HG02943 (cell line): ENCODE results near the gene FAM83B.
"Not testable (repeated sequence)": the region's sequence is repeated elsewhere in the genome, so short reads cannot be mapped to it uniquely, and the experiment has no call there.

Experiments
- ATAC-seq: cut with Tn5 transposase; IDR thresholded peaks from one replicate; pipeline ENCODE4 v1.9.1; 2021; ENCODE audit warnings: mild to moderate bottlenecking, low read depth, moderate library complexity; ENCODE audit not compliant: unreplicated experiment

FAM83B gene

GRCh38 chr6:54846243-54846856 is at the start of gene FAM83B:
TSS of gene FAM83B (plus strand) at chr6:54846771. CDS start at chr6:54870247, 23,476 bp downstream.
- no peak for ATAC-seq

- ATAC-seq: not testable (repeated sequence)
Measured at GRCh38 chr6:54796918-54797317, 49.7 kb upstream of the FAM83B start.

- no peak for ATAC-seq
Measured at GRCh38 chr6:54800050-54800600, 46.4 kb upstream of the FAM83B start.

GRCh38 chr6:54801244-54801643 is 45.3 kb upstream of the FAM83B start:
- no peak for ATAC-seq

GRCh38 chr6:54801669-54802068 is 44.9 kb upstream of the FAM83B start:
- ATAC-seq: no peak

- ATAC-seq: no peak
Measured at GRCh38 chr6:54802775-54803634, 43.6 kb upstream of the FAM83B start.

GRCh38 chr6:54805077-54805476 is 41.5 kb upstream of the FAM83B start:
- ATAC-seq: no peak

GRCh38 chr6:54810147-54810546 is 36.4 kb upstream of the FAM83B start:
- no peak for ATAC-seq

GRCh38 chr6:54813892-54814291 is 32.7 kb upstream of the FAM83B start:
- ATAC-seq: no peak

GRCh38 chr6:54817236-54817635 is 29.3 kb upstream of the FAM83B start:
- ATAC-seq: no peak

GRCh38 chr6:54817834-54818233 is 28.7 kb upstream of the FAM83B start:
- no peak for ATAC-seq

- ATAC-seq: not testable (repeated sequence)
Measured at GRCh38 chr6:54824225-54824624, 22.3 kb upstream of the FAM83B start.

- no peak for ATAC-seq
Measured at GRCh38 chr6:54827010-54827409, 19.6 kb upstream of the FAM83B start.

GRCh38 chr6:54830216-54830615 is 16.4 kb upstream of the FAM83B start:
- no peak for ATAC-seq

GRCh38 chr6:54835176-54835575 is 11.4 kb upstream of the FAM83B start:
- ATAC-seq: no peak

GRCh38 chr6:54846857-54847674 is 495 bp downstream of the FAM83B start:
- no peak for ATAC-seq

GRCh38 chr6:54847799-54848597 is 1.4 kb downstream of the FAM83B start:
- ATAC-seq: no peak

- ATAC-seq: no peak
Measured at GRCh38 chr6:54850114-54850513, 3.5 kb downstream of the FAM83B start.

- no peak for ATAC-seq
Measured at GRCh38 chr6:54856129-54856528, 9.6 kb downstream of the FAM83B start.

- ATAC-seq: no peak
Measured at GRCh38 chr6:54860132-54860531, 13.6 kb downstream of the FAM83B start.
